Hepatocyte (in vitro differentiated cells): ENCODE measurements around the gene OSGIN1.
A peak's percentile ranks its signal among the peaks of the same experiment; 100 is the strongest.

Experiments
- CTCF ChIP-seq: fragments of 200-600 bp; sonication (generic); IDR thresholded peaks from 2 replicates; pipeline ENCODE4 v1.5.1; 2016; ENCODE audit warnings: antibody characterized with exemption, mild to moderate bottlenecking; ENCODE audit not compliant: poor library complexity
- EZH2 ChIP-seq: fragments of 200-600 bp; sonication (generic); IDR thresholded peaks from 2 replicates; pipeline ENCODE4 v1.6.1; 2016; ENCODE audit warnings: antibody characterized with exemption, mild to moderate bottlenecking, borderline replicate concordance
- EZH2phosphoT487 ChIP-seq: fragments of 200-600 bp; sonication (generic); IDR thresholded peaks from one replicate; pipeline ENCODE4 v1.6.1; 2018; ENCODE audit warnings: antibody characterized with exemption, mild to moderate bottlenecking, low read depth, moderate library complexity; ENCODE audit not compliant: unreplicated experiment, severe bottlenecking

- no peak for TF ChIP-seq EZH2
- no peak for TF ChIP-seq EZH2phosphoT487
- TF ChIP-seq CTCF, result peak; percentile 98
Observed at GRCh38 chr16:83926726-83927397, 26.2 kb upstream of the OSGIN1 start.
